BLaER1 treated with 17β-estradiol and CSF1 and Interleukin-3, amounts not matched to agents 10 nM and 100 nM (cell line): ENCODE data around the gene ITM2B.

Source experiments
- H3K27ac ChIP-seq, 11 experiments: shearing (Covaris generic); formaldehyde crosslinking; 2 replicates each; pipeline ENCODE4 v1.8.1; 2022
- H3K27me3 ChIP-seq, 11 experiments: shearing (Covaris generic); formaldehyde crosslinking; 2 replicates each; pipeline ENCODE4 v1.8.1; 2022
- H3K36me3 ChIP-seq, 11 experiments: shearing (Covaris generic); formaldehyde crosslinking; 2 replicates each; pipeline ENCODE4 v1.8.1; 2022
- H3K4me1 ChIP-seq, 10 experiments: shearing (Covaris generic); formaldehyde crosslinking; 2 replicates each; pipeline ENCODE4 v1.8.1; 2022
- H3K4me2 ChIP-seq, 11 experiments: shearing (Covaris generic); formaldehyde crosslinking; 2 replicates each; pipeline ENCODE4 v1.8.1; 2022
- H3K4me3 ChIP-seq, 10 experiments: shearing (Covaris generic); formaldehyde crosslinking; 2 replicates each; pipeline ENCODE4 v1.8.1; 2022
- H3K9ac ChIP-seq, 11 experiments: shearing (Covaris generic); formaldehyde crosslinking; 2 replicates each; pipeline ENCODE4 v1.8.1; 2022
- H3K9me3 ChIP-seq, 11 experiments: shearing (Covaris generic); formaldehyde crosslinking; replicated peaks in 1 of 11; 2 replicates each; pipeline ENCODE4 v1.8.1; 2022
- H4K20me1 ChIP-seq, 11 experiments: shearing (Covaris generic); formaldehyde crosslinking; 2 replicates each; pipeline ENCODE4 v1.8.1; 2022
- Cebpa-rat ChIP-seq, 11 experiments: shearing (Covaris generic); IDR thresholded peaks; 2 replicates each; pipeline ENCODE4 v1.8.1; 2022

ITM2B gene

DNA sequence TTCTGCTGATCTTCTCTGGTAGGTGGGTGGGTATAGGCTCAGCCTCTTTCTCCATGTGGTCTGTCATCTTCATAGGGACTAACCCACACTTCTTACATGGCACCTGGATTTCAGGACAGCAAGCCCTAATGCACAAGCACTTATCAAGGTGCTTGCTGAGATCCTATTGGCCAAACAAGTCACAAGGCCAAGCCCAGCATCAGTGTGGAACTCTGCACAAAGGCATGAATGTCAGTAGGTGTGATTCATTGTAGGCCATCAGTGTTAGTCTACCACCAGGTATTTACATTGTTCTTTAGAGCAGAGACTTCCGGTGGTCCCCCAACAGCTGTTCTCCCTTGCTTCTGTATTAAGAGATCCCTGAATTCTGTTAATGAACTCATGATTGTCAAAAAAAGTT lies 62.3 kb downstream of the ITM2B start:
- Histone ChIP-seq H3K9me3 (no peaks in the 10 kb centered on the region), H3K27ac (no peak overlapping the region), H3K36me3 (no peaks in the 10 kb centered on the region), H3K9ac (no peak overlapping the region), H3K4me1 (peaks cover 0 to 20% (median 3%) of the 10 kb centered on the region in 10 experiments; a peak in 7 of 20 replicates), H4K20me1 (no peaks in the 10 kb centered on the region), H3K27me3 (no peaks in the 10 kb centered on the region), H3K4me2 (no peak overlapping the region), H3K4me3 (no peak overlapping the region)
- no peak for TF ChIP-seq Cebpa-rat (IDR thresholded peaks at IDR 0.05)

GRCh38 chr13:48296528-48296927 lies 63.5 kb downstream of the ITM2B start:
- peaks cover 0 to 20% (median 3%) of the 10 kb centered on the region in 10 experiments; a peak in 7 of 20 replicates for H3K4me1 ChIP-seq
- H3K4me3 ChIP-seq, result no peak overlapping the region
- no peak overlapping the region for H3K9ac ChIP-seq
- no peaks in the 10 kb centered on the region for H3K36me3 ChIP-seq
- H3K9me3 ChIP-seq, result no peaks in the 10 kb centered on the region
- no peak for TF ChIP-seq Cebpa-rat (IDR thresholded peaks at IDR 0.05)
- H4K20me1 ChIP-seq, result no peaks in the 10 kb centered on the region
- H3K27ac ChIP-seq, result no peak overlapping the region
- H3K27me3 ChIP-seq, result no peaks in the 10 kb centered on the region
- peak overlapping the region in 5 of 11 experiments; percentile 8 to 25 (median 13); a peak in 4 of 22 replicates for H3K4me2 ChIP-seq

GRCh38 chr13:48297131-48297786 lies 64.3 kb downstream of the ITM2B start:
- Histone ChIP-seq H3K36me3 (no peaks in the 10 kb centered on the region), H3K4me2 (no peak overlapping the region; a peak in 1 of 22 replicates), H3K27ac (no peak overlapping the region), H3K9ac (no peak overlapping the region), H3K9me3 (no peaks in the 10 kb centered on the region), H4K20me1 (no peaks in the 10 kb centered on the region), H3K27me3 (no peaks in the 10 kb centered on the region), H3K4me1 (peaks cover 4 to 23% (median 6%) of the 10 kb centered on the region in 10 experiments; a peak in 18 of 20 replicates), H3K4me3 (no peak overlapping the region)
- no peak for TF ChIP-seq Cebpa-rat (IDR thresholded peaks at IDR 0.05)

- TF ChIP-seq Cebpa-rat (IDR thresholded peaks at IDR 0.05), result no peak
Measured at GRCh38 chr13:48299591-48299990, 66.6 kb downstream of the ITM2B start.

DNA sequence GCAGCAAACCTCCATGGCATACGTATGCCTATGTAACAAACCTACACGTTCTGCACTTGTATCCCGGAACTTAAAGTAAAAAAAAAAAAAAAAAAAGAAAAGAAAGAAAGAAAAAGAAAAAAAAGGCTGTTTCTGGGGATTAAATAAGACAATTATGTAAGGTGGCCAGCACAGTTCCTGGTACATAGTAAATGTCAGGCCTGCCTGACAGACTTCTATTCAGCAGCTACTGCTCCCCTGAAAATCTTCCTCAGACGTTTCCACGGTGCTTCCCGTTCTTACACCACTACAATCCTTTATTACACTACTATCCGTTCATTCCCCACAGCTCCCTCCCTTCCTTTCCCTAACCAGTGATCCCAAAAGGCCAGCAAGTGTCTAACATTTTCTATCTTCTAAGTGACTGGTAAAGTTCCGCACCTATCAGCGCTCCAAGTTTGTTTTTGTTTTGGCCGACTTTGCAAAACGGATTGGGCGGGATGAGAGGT lies 69.9 kb downstream of the ITM2B start:
- H3K9me3 ChIP-seq, result peaks cover 0 to 28% (median 25%) of the 10 kb centered on the region in 11 experiments; a peak in 17 of 22 replicates
- peak overlapping the region; percentile 99 to 100 (median 100) for H3K27ac ChIP-seq
- TF ChIP-seq Cebpa-rat (IDR thresholded peaks at IDR 0.05), result no peak
- H3K4me1 ChIP-seq, result peaks cover 19 to 44% (median 28%) of the 10 kb centered on the region in 10 experiments
- H3K4me2 ChIP-seq, result peak overlapping the region; percentile 76 to 96 (median 87)
- H4K20me1 ChIP-seq, result peaks cover 0 to 28% (median 0%) of the 10 kb centered on the region in 11 experiments; a peak in 5 of 22 replicates
- H3K27me3 ChIP-seq, result no peaks in the 10 kb centered on the region
- H3K36me3 ChIP-seq, result peaks cover 9 to 29% (median 27%) of the 10 kb centered on the region in 11 experiments; a peak in 21 of 22 replicates
- peak overlapping the region; percentile 92 to 98 (median 94) for H3K4me3 ChIP-seq
- H3K9ac ChIP-seq, result peak overlapping the region; percentile 99 to 100 (median 100)

More at GRCh38 chr13:48299591-48299990, 66.6 kb downstream of the ITM2B start:
- H3K4me3 ChIP-seq, result no peak overlapping the region
- H3K4me2 ChIP-seq, result peak overlapping the region in 3 of 11 experiments; percentile 26 to 44 (median 30); a peak in 4 of 22 replicates
- H3K36me3 ChIP-seq, result no peaks in the 10 kb centered on the region
- no peaks in the 10 kb centered on the region for H3K27me3 ChIP-seq
- no peak overlapping the region for H3K27ac ChIP-seq
- H3K4me1 ChIP-seq, result peaks cover 12 to 30% (median 16%) of the 10 kb centered on the region in 10 experiments; a peak in 19 of 20 replicates
- H4K20me1 ChIP-seq, result no peaks in the 10 kb centered on the region
- no peak overlapping the region for H3K9ac ChIP-seq
- H3K9me3 ChIP-seq, result no peaks in the 10 kb centered on the region

- Histone ChIP-seq H3K36me3 (peaks cover 16 to 35% (median 33%) of the 10 kb centered on the region in 11 experiments), H3K4me3 (peak within 1 kb of the TSS; percentile 92 to 98 (median 94))
Measured at GRCh38 chr13:48303359-48304142, 70.5 kb downstream of the ITM2B start, which contains the start of gene RB1. TSS of gene RB1 (plus strand) at chr13:48303751. CDS start at chr13:48303913, 162 bp downstream.

GRCh38 chr13:48304143-48304876 lies 71.3 kb downstream of the ITM2B start:
- Histone ChIP-seq H3K27me3 (no peaks in the 10 kb centered on the region), H3K36me3 (peaks cover 21 to 43% (median 40%) of the 10 kb centered on the region in 11 experiments), H3K4me2 (peak overlapping the region; percentile 76 to 98 (median 87)), H4K20me1 (peaks cover 0 to 42% (median 0%) of the 10 kb centered on the region in 11 experiments; a peak in 6 of 22 replicates), H3K9ac (peak overlapping the region; percentile 99 to 100 (median 100)), H3K9me3 (peaks cover 0 to 39% (median 33%) of the 10 kb centered on the region in 11 experiments; a peak in 18 of 22 replicates), H3K27ac (peak overlapping the region; percentile 99 to 100 (median 100)), H3K4me1 (peaks cover 19 to 55% (median 28%) of the 10 kb centered on the region in 10 experiments), H3K4me3 (peak overlapping the region; percentile 92 to 98 (median 94))
- TF ChIP-seq Cebpa-rat (IDR thresholded peaks at IDR 0.05), result 0 out of 22 replicates have a peak, but pooled peaks of 1 of the 11 experiments have one; percentile 32

More at GRCh38 chr13:48303359-48304142, 70.5 kb downstream of the ITM2B start, which contains the start of gene RB1:
- no peak for TF ChIP-seq Cebpa-rat (IDR thresholded peaks at IDR 0.05)
- Histone ChIP-seq H3K9ac (peak within 1 kb of the TSS; percentile 99 to 100 (median 100)), H3K4me2 (peak within 1 kb of the TSS; percentile 76 to 98 (median 87)), H4K20me1 (peaks cover 0 to 34% (median 0%) of the 10 kb centered on the region in 11 experiments; a peak in 6 of 22 replicates), H3K27ac (peak within 1 kb of the TSS; percentile 99 to 100 (median 100)), H3K9me3 (peaks cover 0 to 34% (median 31%) of the 10 kb centered on the region in 11 experiments; a peak in 18 of 22 replicates), H3K27me3 (no peaks in the 10 kb centered on the region), H3K4me1 (peaks cover 19 to 50% (median 28%) of the 10 kb centered on the region in 10 experiments)

- Histone ChIP-seq H3K9ac (no peak overlapping the region), H3K9me3 (peaks cover 33 to 97% (median 84%) of the 10 kb centered on the region in 11 experiments), H3K4me1 (peaks cover under 1 to 55% (median 3%) of the 10 kb centered on the region in 10 experiments; a peak in 15 of 20 replicates), H3K4me3 (no peak overlapping the region), H3K4me2 (no peak overlapping the region), H3K36me3 (peaks cover 87 to 100% (median 96%) of the 10 kb centered on the region in 11 experiments), H4K20me1 (peaks cover 0 to 91% (median 7%) of the 10 kb centered on the region in 11 experiments; a peak in 11 of 22 replicates), H3K27ac (no peak overlapping the region), H3K27me3 (no peaks in the 10 kb centered on the region)
- TF ChIP-seq Cebpa-rat (IDR thresholded peaks at IDR 0.05), result no peak
Measured at GRCh38 chr13:48311223-48311622, 78.2 kb downstream of the ITM2B start.
